IMR-90 (cell line): ENCODE data around the gene MYPOP.

Experiments
- CEBPB ChIP-seq: IDR thresholded peaks from 2 replicates; pipeline ENCODE4 v1.6.1; 2012; ENCODE audit warnings: low read depth, low read length, improper control_type of control experiment
- MAFK ChIP-seq: IDR thresholded peaks from 2 replicates; pipeline ENCODE4 v1.6.1; 2012; ENCODE audit warnings: low read depth, low read length, improper control_type of control experiment
- MAZ ChIP-seq: IDR thresholded peaks from 2 replicates; pipeline ENCODE4 v1.6.1; 2012; ENCODE audit warnings: low read depth, mild to moderate bottlenecking, low read length, improper control_type of control experiment, moderate library complexity, borderline replicate concordance
- POLR2A ChIP-seq: IDR thresholded peaks from 2 replicates; pipeline ENCODE4 v1.6.1; 2012; ENCODE audit warnings: mild to moderate bottlenecking, low read depth, low read length
- RFX5 ChIP-seq: IDR thresholded peaks from 2 replicates; pipeline ENCODE4 v1.8.0; 2012; ENCODE audit warnings: low read depth, mild to moderate bottlenecking, low read length, moderate library complexity
- TF ChIP-seq, protein P1 (sequence below): conservative IDR thresholded peaks from 2 replicates; pipeline ENCODE4 v1.5.1; 2012; ENCODE audit warnings: mild to moderate bottlenecking, low read depth, low read length, improper control_type of control experiment
- TF ChIP-seq, protein P2 (sequence below): fragments of 150-350 bp; IDR thresholded peaks from 2 replicates; pipeline ENCODE4 v1.6.1; 2016; ENCODE audit warnings: low read depth, mild to moderate bottlenecking, low read length, moderate library complexity, borderline replicate concordance
- TF ChIP-seq, protein P3 (sequence below): fragments of 150-350 bp; IDR thresholded peaks from 2 replicates; pipeline ENCODE4 v1.6.1; 2017; ENCODE audit warnings: mild to moderate bottlenecking, antibody characterized with exemption, low read length, low read depth

DNA sequence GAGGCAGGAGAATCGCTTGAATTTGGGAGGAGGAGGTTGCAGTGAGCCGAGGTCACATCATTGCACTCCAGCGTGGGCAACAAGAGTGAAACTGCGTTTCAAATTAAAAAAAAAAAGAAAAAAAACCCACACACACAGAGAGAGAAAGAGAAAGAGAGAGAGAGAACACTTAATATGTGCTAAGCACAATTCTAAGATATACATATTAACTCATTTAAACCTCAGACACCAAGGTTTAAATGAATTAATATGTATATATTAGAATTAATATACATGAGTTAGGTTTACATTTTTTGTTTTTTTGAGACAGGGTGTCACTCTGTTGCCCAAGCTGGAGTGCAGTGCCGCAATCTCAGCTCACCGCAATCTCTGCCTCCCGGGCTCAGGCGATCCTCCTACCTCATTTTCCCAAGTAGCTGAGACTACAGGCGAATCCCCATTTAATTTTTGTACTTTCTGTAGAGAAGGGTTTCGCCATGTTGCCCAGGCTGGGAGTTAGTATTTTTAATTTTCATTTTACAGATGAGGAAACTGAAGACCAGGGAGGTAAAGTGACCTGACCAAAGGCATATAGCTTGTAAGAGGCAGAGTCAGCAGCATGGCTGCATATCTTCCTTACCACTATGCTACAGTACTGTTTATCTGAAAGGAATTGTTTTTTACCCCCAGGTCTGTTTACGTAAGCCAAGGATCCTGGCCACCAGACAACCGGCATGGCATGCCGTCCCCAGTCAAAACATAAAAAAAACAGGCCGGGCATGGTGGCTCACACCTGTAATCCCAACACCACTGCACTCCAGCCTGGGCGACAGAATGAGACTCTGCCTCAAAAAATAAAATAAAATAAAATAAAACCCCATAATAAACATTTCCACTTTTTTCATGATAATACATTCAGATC lies 41.8 kb downstream of the MYPOP start:
- TF ChIP-seq, protein P1, sequence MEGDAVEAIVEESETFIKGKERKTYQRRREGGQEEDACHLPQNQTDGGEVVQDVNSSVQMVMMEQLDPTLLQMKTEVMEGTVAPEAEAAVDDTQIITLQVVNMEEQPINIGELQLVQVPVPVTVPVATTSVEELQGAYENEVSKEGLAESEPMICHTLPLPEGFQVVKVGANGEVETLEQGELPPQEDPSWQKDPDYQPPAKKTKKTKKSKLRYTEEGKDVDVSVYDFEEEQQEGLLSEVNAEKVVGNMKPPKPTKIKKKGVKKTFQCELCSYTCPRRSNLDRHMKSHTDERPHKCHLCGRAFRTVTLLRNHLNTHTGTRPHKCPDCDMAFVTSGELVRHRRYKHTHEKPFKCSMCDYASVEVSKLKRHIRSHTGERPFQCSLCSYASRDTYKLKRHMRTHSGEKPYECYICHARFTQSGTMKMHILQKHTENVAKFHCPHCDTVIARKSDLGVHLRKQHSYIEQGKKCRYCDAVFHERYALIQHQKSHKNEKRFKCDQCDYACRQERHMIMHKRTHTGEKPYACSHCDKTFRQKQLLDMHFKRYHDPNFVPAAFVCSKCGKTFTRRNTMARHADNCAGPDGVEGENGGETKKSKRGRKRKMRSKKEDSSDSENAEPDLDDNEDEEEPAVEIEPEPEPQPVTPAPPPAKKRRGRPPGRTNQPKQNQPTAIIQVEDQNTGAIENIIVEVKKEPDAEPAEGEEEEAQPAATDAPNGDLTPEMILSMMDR = no peak
- TF ChIP-seq POLR2A (no peak), CEBPB (no peak), RFX5 (no peak), MAFK (no peak), MAZ (no peak)
- TF ChIP-seq, protein P2, sequence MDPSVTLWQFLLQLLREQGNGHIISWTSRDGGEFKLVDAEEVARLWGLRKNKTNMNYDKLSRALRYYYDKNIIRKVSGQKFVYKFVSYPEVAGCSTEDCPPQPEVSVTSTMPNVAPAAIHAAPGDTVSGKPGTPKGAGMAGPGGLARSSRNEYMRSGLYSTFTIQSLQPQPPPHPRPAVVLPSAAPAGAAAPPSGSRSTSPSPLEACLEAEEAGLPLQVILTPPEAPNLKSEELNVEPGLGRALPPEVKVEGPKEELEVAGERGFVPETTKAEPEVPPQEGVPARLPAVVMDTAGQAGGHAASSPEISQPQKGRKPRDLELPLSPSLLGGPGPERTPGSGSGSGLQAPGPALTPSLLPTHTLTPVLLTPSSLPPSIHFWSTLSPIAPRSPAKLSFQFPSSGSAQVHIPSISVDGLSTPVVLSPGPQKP = no peak
- TF ChIP-seq, protein P3, sequence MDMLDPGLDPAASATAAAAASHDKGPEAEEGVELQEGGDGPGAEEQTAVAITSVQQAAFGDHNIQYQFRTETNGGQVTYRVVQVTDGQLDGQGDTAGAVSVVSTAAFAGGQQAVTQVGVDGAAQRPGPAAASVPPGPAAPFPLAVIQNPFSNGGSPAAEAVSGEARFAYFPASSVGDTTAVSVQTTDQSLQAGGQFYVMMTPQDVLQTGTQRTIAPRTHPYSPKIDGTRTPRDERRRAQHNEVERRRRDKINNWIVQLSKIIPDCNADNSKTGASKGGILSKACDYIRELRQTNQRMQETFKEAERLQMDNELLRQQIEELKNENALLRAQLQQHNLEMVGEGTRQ = no peak
